GM19455 (cell line): ENCODE measurements around the gene BAHCC1.
"Not testable (repeated sequence)": the region's sequence is repeated elsewhere in the genome, so short reads cannot be mapped to it uniquely, and the experiment has no call there.

Experiments
- ATAC-seq: cut with Tn5 transposase; IDR thresholded peaks from one replicate; pipeline ENCODE4 v1.9.1; 2021; ENCODE audit not compliant: unreplicated experiment

Gene BAHCC1

DNA sequence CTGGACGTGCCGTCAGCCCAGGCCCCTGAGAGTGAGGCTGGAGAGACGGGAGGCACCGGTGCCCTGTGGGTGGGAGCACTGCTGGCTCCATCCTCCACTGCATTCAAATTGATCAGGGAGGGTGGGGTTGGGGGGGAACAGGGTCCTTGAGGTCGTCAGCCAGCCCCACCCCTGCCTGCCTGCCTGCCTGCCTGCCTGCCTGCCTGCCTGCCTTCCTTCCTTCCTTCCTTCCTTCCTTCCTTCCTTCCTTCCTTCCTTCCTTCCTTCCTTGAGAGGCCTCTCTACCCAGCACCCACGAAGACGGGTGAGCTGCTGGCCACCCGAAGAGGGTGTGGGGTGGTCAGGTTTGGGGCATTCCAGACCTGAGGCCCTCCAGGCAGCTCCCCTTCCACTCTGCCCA lies 16.0 kb downstream of the BAHCC1 start:
- no peak for ATAC-seq

DNA sequence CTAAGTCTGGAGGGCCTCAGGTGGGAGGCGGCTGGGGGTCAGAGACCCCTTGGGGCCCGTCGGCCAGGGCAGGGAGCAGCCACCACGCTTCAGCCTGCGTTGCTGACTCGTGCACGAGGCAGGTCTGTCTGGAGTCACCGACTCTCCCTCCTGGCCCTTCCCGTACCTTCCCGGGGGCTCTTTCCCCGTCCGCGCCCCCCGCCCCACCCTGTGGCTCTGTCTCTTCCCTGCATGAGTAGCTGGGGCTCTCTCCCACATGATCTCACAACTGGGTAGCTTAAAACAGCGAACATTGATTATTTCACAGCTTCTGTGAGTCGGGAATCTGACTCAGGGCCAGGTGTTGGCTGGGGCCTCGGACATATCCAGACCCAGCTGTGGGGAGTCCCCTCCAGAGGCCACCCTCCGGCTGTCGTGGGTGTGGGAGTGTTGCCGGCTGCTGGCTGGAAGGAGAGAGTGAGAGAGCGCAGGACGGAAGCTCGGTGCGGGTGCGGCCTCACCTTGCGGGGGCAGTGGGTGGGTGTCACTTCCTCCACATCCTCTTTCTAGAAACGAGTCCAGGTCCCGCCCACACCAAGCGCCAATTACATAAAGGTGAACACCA lies 17.3 kb downstream of the BAHCC1 start:
- ATAC-seq, result no peak

DNA sequence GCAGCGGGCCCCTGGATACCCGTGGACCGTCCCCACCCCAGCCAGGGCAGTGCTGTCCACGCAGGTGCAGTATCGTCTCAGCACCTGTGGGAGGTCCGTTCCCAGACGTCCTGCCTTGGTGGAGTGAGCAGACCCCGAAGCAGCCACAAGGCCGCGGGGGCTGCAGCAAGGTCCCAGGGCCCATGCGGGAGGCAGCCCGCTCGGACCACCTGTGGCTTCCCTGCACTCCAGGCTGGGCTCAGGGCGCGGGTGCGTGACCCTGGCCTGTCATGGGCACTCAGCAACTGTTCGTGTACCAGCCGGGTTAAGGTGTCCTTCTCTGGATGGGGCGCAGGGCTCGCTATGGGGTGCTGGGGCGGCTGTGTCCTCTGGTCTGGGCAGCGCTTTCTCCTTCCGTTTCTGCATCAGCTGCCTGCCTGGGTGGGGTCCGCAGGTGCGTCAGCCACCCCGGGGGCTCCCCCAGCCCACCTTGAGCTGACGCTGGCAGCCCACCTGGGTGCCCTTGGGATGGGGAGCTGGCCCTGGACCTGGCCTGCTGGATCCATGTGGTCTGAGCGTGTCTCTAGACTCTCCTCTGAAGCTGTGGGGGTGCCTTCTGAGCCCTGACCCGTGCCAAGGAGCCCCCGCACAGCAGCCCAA lies 18.4 kb downstream of the BAHCC1 start:
- ATAC-seq, result no peak

DNA sequence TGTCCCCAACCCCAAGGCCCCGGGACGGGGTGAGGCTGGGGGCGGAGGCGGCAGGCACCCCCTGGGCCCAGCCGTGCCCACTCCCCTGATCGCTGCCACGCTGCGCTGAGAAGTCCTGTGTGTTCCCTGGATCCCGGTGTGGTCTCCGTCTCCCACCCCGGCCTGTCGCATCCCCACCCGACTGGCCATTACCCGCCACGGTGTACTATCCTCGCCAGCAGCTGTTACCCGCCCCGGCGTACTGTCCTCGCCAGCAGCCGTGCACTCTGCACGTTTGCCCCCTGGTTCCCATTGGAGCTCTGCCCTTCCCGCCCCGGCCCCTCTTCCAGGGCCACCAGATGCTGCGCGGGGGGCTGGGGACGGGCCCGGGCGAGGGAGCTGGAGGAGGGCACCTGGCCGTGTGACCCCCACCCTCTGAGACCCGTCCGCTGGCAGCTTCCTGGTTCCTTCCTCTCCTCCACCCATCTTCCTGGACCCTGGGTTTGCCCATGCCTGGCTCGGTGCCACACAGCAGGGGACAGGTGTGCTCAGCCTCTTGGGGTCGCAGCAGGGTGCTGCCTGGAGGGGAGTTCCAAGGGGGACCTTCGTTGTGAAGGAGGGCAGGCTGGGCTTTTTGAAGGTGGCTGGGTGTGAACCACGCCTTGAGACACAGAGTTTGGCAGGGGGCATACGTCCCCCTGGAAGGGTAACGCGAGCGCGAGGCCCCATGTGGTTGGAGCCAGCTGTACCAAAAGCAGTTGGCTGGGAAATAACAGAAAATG lies 19.7 kb downstream of the BAHCC1 start:
- ATAC-seq, result no peak

DNA sequence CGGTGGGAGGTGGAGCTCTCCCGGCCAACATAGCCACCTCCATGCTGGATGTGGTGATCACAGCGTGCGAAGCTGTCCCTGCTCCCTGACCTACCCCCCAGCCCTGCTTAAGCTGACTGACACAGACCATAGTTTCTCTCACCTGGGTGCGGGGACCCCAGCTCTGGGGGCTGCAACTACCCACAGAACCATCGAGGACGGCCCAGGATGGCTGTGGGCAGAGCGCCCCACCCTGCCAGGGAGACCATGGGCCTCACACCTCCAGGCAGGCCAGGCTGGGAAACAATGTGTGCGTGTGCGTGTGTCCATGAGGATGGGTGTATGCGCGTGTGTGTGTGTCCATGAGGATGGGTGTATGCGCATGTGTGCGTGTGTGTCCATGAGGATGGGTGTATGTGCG lies 20.4 kb downstream of the BAHCC1 start:
- no peak for ATAC-seq

DNA sequence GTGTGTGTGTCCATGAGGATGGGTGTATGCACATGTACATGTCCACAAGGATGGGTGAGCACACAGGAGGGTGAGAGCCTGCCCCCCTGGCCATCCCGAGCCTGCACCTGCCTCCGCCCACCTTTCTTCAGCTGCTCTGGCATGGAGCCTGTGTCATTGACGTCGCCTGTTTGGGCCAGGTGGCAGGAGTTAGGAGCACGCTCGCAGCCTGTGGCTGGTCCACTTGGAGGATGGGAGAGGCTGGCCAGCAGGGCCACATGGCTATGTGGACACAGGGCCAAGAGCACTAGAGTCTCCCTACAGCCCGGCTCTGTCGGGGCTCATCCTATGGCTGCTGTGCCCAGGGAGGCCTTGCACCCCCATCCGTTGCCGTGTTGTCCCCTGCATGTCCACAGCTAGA lies 21.4 kb downstream of the BAHCC1 start:
- ATAC-seq, result no peak

DNA sequence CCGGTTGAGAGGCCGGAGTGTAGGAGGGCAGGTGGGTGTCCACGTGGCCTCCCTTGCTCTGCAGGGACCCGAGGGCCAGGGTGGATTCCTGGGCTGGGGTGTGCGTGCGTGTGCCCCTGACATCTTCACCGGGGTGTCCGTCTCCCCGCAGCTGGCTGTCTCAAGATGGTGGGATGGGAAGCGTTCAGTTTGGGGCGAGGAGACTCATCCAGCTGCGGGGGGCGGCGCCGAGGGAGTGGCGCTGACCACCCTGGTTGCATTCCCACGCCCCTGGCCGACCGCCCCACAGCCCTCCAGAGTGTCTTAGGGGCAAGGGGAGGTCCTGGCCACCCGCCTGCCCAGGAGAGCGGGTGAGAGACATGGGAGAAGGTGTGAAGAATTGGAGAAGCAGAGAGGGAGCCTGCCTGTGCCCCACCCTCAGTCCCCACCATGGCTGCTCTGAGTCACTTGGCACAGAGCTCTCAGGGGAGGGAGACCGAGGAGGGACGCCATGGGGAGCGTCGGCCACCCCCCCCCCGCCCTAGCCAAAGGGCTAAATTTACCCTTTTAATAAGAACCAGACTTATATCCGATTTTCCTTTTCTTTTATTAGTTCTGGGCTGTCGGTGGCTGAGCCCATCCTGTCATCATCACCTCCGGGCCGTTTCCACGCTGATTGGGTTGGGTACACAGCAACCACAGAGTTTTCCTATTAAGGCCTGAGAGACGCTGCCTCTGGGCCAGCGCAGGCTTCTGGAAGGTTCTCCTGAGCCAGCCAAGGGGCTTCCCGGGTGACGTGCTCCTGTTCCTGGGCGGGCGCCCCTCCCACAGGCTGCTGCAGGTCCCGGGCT lies 22.0 kb downstream of the BAHCC1 start:
- no peak for ATAC-seq

DNA sequence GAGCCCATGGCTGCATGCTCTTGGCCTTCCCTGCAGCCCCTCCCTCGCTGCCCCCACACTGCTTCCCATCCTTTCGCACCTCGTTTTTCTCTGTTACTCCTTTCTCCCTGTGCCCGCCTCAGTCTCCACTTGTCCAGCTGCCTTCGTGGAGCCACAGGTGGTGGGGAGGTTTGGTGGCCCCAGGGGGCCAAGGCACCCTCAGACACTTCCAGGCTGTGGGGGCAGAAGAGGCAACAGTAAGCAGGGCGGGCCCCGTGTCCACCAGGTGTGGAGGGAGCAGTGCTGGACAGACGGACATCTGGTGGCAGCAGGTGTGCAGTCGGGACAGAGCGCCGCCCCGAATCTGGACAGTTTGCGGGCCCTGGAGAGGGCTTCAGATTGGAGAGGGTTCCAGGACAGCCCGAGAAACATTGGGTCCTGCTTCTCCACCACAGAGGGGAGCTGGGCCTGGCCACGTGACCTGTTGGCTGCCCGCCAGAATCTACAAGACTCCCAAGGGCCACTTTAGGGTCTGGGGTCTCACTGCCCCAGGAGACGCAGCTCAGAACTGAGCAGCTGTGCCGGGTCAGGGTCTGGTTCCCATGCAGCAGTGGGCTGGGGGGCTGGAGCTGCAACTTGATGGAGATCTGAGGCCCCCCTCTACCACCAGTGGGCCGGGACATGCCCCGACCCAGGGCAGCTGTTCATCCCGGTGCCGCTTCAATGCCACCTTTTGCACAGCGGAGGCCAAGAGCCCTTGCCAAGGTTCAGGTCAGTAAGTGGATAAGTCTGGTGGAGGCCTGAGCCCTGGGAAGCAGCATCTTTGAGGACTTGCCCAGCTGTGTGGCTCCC lies 22.8 kb downstream of the BAHCC1 start:
- ATAC-seq, result no peak

DNA sequence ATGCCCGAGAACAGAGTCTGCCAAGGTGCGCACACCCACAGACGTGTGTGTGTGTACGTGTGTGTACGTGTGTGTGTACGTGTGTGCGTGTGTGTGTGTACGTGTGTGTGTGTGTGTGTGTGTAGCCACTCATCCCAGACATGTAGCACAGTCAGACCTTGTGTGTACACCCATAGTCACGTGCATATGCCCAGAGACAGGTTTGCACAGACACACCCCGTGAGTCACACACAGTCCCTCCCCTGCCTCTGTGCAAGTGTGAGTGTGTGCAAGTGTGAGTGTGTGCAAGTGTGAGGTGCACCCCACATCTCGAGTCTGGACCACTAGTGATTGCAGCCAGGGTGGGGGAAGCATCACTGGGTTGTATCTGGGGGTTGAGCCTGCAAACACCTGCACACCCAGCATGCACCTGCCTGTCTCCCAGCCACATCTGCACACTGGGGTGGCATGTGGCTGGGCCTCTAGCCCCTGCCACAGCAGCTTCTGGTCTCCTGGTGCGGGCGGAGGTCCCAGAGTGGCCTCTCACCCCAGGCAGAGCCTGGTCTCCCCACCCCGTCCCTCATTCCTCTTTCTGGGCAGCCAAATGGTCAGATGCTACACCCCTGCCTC lies 23.6 kb downstream of the BAHCC1 start:
- ATAC-seq, result no peak

DNA sequence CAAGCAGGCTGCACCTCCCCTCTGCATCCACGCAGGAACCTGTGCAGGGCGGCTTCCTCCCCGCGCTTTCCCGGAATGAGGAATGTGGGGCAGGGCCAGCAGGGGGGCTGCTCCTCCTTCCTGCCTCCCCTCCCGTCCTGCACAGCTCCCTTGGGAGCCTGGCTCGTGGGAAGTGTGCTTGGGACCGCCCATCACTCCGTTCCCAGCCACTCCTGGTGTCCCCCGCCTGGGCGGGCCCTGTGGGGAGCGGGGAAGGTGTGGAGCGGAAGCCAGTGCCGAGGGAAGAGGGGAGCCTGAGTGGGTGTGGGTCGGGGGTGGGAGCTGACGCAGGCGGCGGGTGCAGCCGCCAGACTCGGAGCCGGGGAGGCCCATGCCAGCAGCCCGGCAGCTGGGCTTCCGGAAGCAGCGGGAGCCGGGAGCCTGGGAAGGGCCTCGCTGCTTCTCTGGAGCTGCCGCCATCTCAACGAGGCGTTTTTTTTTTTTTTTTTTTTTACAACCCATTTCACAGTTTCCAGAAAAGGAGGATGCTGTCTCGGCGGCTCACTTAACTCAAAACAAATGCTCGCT lies 24.1 kb downstream of the BAHCC1 start:
- no peak for ATAC-seq

DNA sequence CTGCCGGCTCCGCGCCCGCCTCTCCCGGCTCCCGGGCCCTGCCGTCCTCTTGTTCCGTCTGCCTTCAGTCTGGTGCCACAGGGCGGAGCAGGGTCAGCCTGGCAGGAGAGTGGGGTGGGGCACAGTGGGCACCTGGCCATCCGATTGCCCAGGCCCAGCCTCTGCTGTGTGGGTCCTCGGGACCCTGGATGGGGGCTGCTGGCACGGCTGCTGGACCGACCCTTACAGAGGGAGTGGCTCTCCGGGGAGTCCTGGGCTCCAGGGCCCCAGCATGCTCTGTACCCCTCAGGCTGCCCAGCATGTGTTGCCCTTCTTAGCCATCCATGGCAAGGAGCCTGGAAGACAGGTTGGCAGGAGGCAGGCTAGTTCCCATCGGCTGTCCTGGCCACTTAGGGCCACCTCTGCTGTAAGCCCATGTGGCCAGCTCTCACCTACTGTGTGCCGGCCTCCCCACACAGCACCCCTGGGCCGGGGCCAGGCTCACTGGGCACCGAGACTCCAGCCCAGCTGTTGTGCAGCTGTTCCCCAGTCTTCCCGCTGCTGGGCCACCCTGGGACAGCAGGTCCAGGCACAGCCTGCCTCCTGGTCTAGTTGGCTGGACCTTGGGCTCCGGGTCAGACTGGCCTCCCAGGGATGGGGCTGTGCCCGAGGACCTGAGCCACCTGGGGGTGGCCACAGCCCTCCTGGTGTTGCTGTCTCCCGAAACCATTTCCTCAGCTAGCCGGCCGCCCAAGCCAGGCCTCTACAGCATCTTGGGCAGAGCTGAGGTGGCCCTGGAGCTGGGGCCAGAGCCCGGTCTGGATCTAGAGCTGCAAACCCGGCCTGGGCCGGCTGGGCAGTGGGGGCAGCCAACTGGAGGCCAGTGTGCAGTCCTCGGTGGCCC lies 24.9 kb downstream of the BAHCC1 start:
- no peak for ATAC-seq

DNA sequence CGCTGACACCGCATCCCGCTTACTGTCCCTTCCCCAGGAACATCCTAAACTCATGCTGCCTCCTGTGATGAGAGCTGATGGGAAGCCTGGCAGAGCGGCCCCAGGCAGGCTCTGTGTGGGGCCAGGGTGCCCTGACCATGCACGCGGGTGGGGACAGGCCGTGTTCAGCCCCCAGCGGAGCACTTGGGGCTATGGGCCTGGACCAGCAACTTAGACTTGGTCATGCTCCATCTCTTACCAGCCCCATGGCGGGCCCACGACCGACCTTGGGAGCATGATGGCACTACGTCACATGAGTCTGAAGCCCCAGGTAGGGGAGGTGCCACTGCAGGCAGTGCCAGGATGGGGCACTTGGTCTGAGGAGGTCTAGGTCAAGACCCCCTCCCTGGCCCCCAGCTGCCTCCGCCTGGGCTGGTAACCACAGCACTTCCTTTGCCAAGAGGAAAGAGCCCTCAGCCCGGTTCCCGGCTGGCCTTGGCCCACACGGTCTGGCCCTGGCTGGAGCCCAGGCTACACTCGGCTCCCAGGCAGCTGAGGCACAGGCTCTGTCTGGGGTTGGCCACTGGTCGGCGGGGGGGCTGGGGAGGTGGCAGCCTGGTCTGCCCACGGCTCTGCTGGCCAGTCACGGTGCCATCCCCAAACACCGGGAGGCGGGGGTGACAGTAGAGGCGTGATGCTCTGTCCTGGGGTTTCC lies 25.7 kb downstream of the BAHCC1 start:
- ATAC-seq, result no peak

DNA sequence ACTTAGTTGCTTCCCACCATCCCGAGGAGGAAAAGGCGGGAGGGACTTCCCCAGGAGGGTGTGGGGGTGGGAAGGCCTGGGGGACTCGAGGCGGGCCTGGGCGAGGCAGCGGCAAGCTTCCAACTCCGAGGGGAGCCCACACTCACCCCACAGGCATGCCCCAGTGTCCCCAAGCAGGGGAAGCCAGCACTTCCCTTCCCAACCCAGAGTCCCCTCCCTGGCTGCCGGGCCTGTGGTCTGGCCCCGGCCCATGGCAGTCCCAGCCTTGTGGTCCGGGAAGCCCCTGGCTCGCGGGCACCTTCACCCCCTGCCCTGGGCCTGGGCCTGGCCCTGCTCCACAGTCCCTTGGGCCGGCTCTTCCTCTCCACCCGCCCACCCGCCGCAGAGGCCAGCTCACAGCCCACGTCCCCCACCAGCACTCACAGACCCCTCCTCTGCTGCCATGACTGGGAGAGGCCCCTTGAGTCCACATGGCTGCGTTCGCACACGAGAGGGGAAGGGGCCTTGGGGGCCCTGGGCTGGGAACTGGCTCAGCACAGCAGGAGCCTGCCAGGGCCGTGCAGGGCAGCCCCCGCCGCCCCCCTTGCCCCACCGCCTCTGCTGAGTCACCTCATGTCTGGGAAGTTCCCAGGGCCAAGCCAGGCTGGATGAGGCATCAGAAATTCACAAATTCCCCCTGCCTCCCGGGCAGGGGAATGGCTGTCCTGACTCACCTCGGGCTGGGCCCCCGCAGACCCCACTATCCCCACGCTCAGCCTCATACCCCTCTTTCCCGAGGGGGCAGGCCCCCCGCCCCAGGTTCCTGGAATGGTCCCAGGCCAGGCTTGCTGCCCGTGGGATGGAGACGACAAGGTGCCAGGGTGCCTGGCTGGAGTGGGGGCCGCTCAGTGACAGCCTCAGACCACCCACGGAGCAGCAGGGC lies 27.8 kb downstream of the BAHCC1 start:
- no peak for ATAC-seq

DNA sequence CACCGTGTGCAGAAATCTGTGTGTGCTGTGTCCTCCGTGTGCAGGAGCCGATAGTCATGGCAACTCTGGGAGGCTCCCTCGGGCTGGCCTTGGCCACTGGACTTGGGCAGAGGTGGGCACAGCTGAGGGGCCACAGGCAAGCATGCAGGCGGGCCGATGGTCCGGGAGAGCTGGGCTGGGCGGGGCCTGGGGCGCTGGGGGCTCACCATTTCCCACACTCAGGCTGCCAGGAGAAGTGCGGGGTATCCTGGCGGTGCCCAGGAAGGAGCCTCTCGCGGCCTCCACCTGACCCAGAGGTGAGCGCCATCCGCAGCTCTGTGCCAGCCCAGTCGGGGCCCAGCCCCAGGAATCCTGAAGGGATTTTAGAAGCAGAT lies 28.4 kb downstream of the BAHCC1 start:
- no peak for ATAC-seq

DNA sequence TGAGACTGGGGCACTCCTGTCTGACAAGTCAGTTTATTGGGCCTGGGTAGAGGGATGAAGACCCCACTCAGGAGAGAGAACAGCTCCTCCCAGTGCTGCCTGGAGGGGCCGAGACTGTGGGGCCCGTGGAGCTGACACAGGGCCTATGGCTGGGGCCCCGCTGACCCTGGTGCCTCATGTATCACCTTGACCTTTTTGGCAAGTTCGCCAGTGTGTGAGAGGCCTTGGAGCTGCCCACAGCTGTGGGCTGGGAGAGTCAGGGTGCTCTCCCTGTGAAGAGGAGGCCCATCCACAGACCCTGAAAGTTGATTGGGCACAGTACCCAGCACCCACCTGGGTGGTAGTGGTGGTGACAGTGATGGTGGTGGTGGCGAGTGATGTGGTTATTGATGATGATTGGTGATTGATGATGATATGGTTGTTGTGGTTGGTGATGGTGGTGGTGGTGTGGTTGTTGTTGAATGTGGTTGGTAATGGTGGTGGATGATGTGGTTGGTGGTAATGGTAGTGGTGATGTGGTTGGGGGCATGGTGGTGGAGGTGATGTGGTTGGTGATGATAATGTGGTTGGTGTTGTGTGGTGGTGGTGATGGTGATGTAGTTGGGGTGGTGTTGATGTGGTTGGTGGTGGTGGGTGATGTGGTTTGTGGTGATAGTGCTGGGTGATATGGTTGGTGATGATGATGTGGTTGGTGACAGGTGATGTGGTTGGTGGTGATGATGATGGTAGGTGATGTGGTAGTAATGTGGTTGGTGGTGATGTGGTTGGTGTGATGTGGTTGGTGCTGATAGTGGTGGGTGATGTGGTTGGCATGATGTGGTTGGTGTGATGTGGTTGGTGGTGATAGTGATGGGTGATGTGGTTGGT lies 29.1 kb downstream of the BAHCC1 start:
- ATAC-seq, result no peak

DNA sequence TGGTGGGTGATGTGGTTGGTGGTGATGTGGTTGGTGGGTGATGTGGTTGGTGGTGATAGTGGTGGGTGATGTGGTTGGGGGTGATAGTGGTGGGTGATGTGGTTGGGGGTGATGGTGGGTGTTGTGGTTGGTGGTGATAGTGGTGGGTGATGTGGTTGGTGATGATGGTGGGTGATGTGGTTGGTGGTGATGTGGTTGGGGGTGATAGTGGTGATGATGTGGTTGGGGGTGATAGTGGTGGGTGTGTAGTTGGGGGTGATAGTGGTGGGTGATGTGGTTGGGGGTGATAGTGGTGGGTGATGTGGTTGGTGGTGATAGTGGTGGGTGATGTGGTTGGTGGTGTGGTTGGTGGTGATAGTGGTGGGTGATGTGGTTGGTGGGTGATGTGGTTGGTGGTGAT lies 29.8 kb downstream of the BAHCC1 start:
- not testable (repeated sequence) for ATAC-seq
